NCI-H187 (cell line): ENCODE data around the gene ME3.

ENCODE experiments used
- DNase-seq, 2 experiments: peaks; one replicate each; lab custom pipeline; 2025; lab: John Stamatoyannopoulos, UW

ME3 gene

GRCh38 chr11:86514453-86514852 is 158.0 kb downstream of the ME3 start:
- no peak for DNase-seq

DNA sequence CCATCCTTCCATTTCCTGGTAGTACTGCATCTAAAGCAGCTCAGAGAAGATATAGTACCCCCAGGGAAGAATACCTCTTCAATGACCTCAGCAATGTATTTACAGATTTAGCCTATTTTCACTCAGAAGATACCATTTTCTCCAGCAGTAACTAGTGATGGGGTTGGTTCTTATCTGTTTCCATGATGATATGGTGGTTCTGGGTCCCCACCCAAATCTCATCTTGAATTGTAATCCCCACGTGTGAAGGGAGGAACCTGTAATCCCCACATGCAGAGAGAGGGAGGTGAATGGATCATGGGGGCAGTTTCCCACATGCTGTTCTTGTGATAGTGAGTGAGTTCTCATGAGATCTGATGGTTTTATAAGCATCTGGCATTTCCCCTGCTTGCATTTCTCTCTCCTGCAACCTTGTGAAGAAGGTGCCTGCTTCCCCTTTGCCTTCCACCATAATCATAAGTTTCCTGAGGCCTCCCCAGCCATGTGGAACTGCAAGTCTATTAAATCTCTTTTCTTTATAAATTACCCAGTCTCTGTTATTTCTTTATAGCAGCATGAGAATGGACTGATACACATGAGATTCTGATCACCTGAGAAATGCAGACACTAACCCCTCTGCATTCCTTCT is 158.6 kb downstream of the ME3 start:
- no peak for DNase-seq

DNA sequence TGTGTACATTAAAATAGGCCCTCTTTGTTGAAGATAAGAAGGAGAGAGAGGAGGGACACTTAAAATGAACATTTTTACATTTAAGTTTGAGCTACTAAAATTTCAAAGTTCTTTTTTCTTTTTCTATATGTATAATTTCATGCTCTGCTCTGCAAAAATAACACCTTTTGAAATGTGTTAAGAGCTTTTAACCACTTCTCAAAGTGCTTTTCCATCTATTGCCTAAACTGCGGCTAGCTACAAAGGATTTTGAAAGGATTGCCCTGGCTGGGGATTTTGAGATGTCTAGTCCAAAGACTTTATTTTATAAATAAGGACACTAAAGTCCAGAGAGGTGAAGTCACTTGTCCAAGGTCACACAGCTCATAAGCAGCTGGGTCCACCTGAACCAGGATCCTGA is 159.3 kb downstream of the ME3 start:
- no peak for DNase-seq

- DNase-seq, result no peak
Observed at GRCh38 chr11:86511086-86511551, 161.3 kb downstream of the ME3 start.

DNA sequence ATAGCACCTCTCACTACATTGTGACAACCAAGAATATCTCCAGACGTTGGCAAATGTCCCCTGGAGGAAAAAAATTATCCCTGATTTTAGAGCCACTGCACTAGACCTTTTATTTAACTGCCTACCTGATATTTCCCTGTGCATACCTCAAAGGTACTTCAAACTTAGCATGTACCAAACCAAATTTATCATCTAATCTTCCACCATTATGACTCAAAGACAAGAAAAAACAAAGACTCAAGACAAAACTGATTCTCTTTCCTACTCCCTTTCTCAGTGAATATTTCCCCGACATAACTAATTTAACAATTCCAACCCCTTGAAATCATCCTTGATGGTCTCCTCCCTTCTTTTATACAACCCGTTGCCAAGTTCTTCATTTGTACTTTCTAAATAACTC is 161.7 kb downstream of the ME3 start:
- no peak for DNase-seq

DNA sequence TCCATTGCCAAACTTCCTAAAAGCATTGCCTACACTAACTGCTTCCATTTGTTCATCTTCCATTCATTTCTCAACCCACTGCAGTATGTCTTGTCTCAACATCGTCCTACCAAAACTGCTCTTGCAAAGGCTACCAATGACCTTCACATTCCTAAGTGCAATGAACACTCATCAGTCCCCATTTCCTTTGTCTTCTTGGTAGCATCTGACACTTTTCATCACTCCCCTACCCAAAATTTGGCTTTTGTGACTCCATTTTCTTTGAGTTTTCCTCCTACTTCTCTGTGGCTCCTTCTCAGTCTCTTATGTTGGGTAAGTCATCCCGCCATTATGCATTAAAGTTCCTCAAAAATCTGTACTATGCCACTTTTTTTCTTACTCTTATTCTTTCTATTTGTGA is 162.3 kb downstream of the ME3 start:
- no peak for DNase-seq

- DNase-seq, result no peak
Observed at GRCh38 chr11:86509588-86509974, 162.8 kb downstream of the ME3 start.

DNA sequence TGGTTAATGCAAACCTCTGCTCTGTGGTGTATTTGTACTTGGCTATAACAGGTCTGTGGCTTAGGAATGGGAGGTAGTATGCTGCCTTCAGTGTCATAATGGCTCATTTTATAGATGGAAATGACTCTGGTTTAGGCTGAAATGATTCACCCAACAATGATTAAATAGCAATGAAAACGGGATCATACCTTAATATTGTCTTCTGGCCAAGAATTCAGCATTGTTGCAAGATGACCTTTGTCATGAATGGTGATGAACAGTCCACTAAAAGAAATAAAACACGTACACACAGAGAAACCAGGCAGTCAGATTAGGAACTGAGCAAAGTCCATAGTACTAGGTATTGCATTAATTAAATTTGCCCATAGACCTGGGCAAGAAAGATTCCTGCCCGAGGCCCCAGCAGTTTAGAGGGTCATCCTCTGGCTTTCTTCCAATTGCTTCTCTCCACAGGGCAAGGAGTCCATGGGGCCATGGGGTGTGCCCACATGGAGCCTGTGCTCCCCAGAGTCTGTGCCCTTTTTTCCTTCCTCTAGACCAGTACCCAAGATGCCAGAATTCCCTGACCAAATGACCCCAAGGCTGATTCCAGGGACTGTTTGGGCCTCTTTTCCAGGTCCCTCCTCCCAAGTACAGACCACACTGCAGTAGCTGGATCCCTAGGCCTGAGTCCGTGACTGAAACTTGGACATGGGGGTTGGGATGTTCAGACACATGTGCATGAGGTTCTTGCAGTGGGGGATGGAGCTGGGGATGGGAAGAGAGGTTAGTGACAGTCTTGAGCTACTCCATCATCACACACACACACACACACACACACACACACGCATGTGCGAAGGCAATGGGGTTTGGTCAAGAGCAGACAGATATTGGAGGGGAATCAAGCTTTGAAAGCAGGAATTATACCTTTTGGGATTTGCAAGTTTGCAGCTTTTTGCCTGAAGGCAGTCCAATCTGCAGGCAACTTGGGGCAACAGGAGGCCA is 163.5 kb downstream of the ME3 start:
- no peak for DNase-seq

DNA sequence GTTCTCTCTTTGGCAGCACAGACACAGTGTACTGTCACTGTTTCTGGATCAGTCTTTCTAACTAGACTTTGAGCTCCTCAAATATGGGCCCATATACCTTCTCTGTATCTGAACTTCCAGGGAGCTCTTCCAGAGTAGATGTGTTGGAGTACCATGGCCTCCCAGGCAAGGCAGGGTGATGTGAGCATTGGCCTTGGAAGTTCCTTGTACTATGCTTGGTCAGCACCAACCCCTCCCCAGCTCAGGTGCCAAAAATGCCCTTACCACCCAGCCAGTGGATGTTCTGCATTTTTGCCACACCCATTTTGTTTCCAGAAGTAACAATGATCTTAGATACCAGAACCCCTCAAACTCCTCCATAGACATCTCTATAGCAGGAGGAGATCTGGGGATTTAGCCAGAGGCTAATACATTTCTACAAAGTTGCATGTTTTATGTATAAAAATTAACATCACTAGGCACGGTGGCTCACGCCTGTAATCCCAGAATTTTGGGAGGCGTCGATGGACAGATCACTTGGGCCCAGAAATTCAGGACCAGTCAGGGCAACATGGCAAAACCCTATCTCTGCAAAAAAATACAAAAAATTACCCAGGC is 165.1 kb downstream of the ME3 start:
- DNase-seq, result no peak

DNA sequence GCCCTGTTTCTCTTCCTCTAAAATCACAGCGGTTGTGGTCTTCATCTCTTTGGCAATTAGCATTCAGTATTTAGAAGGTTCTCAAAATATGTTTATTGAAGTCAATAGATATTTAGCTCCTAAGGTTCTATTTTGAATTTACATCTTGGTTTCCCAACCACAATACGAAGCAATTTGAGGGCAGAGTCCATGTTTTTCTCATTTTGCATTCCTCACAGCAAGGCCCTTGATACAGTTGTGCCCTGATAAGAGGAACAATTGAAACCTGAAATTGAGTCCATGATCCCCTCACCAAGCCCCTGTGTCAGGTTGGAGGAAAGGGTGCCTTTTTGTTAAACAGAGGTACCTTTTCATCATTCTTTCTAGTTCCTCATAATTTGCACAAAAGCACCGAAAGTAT is 166.2 kb downstream of the ME3 start:
- DNase-seq, result no peak

- DNase-seq, result no peak
Observed at GRCh38 chr11:86503131-86503530, 169.3 kb downstream of the ME3 start.

- no peak for DNase-seq
Observed at GRCh38 chr11:86502137-86502642, 170.2 kb downstream of the ME3 start.

DNA sequence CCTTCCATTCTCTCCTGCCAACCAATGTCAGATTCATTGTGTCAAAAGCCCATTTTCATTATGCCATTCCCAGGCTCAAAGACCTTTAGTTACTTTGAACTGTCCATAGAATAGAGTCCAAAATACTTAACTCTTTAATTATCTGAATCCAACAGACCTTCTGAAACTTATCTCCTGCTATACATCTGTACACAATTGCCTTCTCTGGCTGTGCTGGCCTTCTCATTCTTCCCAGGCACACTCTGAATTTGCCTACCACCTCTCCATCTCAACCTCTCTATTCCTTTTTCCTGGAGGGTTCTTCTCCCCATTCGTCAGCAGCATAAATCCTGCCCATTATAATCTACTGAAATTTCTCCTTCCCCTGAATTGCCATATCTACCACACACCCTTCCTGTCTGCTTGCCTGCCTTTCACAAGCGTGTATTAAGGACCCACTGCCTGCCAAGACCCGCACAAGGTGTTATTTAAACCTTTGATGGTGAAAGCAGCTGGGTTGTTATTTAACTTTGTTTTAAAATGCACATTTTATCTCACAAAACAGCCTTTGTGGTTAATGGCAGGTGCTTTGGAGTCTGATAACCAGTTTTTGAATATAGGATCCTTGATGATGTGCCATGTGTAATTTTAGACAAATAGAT is 171.8 kb downstream of the ME3 start:
- DNase-seq, result no peak

GRCh38 chr11:86499723-86500129 is 172.7 kb downstream of the ME3 start:
- DNase-seq, result no peak

- no peak for DNase-seq
Observed at GRCh38 chr11:86497836-86498235, 174.6 kb downstream of the ME3 start.

GRCh38 chr11:86497310-86497709 is 175.1 kb downstream of the ME3 start:
- DNase-seq, result no peak

- DNase-seq, result no peak
Observed at GRCh38 chr11:86495351-86495750, 177.1 kb downstream of the ME3 start.

GRCh38 chr11:86492370-86493010 is 179.9 kb downstream of the ME3 start:
- DNase-seq, result no peak

DNA sequence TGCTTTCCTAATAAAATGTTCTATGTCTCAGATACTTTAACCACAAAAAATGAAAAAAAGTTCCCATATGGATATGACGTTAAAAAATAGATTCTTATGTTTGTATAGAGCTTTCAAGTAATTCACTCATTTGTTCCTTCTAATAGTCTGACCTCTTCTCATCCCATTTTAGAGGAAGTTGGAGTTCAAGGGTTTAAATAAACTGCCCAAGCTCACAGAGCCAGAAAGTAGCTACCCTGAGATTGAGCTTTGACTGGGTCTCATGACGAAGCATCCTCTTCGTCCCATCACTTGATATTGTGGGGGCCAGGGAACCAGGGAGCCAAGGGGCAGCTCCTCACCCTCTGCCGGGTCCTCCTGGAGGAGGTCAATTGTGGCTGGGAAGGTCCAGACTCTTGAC is 181.4 kb downstream of the ME3 start:
- no peak for DNase-seq

DNA sequence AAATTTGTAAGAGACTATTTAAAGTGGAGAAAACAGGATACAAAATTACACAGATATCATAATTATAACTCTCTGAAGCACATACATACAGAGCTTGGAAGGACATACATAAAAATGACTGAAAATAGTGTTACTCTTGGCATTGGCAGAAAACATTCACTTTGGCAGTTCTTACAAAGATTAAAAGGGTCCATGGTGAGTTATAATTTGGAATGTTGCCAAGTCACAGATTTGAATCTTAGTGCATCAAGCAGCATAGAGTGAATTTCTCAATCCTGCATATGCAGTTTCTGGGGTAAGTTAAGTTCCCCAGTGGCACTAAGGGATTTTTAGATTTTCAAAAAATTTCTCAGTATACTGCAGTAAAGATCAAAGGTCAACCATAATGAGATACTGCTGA is 181.8 kb downstream of the ME3 start:
- no peak for DNase-seq

- DNase-seq, result no peak
Observed at GRCh38 chr11:86489442-86489841, 183.0 kb downstream of the ME3 start.

GRCh38 chr11:86488553-86488952 is 183.9 kb downstream of the ME3 start:
- peak; percentile 7 to 49 for DNase-seq
